Kidney epithelial cell (primary cell): ENCODE measurements around the gene C10orf90. TPM values are rescaled to one million over a fixed set of nuclear protein-coding genes. Genes with fewer than 3 reads are reported as not detected.

Source experiments
- DNase-seq: peaks from one replicate; pipeline ENCODE4 v3.0.0-alpha.2; 2010; ENCODE audit warnings: low read depth
- H3K27me3 ChIP-seq: 2 replicates; pipeline ENCODE4 v1.6.0; 2011; ENCODE audit warnings: low read length; ENCODE audit not compliant: control insufficient read depth, insufficient read depth
- H3K36me3 ChIP-seq: 2 replicates; pipeline ENCODE4 v1.5.1; 2011; ENCODE audit warnings: low read length; ENCODE audit not compliant: control insufficient read depth, insufficient read depth
- H3K4me3 ChIP-seq: 2 replicates; pipeline ENCODE4 v1.5.1; 2011; ENCODE audit warnings: low read depth, mild to moderate bottlenecking, control low read depth, low read length
- total RNA-seq: library from RNA; depleted of rRNA; stranded (reverse); fragments of >200 nt; gene quantifications from 2 replicates; pipeline ENCODE4 v1.2.3, GENCODE V29; 2015
- TF ChIP-seq, protein P1 (sequence below): IDR thresholded peaks from 2 replicates; pipeline ENCODE4 v1.5.1; 2011; ENCODE audit warnings: mild to moderate bottlenecking, moderate library complexity, low read length, control low read depth, inconsistent platforms; ENCODE audit not compliant: insufficient read depth, poor library complexity, severe bottlenecking

C10orf90 gene
- total RNA-seq, 1 donor from 2014 or later = not detected

DNA sequence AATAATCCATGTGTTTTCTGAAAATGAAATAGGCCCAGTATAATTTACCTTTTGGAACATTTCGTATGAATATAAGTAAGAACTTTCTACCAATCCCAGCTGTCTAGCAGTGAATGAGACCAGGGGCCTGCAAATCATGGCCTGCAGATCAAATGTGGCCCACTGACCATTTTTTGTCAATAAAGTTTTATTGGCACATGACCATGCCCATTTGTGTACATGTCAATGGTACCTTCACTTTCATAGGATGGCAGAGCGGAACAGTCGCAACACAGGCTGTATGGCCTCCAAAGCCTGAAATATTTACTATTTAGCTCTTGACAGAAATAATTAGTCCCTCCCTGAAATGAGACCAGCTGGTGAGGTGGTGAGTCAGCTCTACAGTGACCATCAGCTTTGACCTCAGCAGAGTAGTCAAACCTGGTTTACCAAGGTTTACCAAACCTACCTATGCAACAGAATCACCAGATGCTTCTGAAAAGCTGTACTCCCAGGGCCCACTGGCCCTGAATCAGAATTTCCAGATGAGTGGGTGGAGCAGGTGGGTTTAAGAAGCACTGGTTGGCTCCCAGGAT is 13.8 kb upstream of the C10orf90 start:
- TF ChIP-seq, protein P1, sequence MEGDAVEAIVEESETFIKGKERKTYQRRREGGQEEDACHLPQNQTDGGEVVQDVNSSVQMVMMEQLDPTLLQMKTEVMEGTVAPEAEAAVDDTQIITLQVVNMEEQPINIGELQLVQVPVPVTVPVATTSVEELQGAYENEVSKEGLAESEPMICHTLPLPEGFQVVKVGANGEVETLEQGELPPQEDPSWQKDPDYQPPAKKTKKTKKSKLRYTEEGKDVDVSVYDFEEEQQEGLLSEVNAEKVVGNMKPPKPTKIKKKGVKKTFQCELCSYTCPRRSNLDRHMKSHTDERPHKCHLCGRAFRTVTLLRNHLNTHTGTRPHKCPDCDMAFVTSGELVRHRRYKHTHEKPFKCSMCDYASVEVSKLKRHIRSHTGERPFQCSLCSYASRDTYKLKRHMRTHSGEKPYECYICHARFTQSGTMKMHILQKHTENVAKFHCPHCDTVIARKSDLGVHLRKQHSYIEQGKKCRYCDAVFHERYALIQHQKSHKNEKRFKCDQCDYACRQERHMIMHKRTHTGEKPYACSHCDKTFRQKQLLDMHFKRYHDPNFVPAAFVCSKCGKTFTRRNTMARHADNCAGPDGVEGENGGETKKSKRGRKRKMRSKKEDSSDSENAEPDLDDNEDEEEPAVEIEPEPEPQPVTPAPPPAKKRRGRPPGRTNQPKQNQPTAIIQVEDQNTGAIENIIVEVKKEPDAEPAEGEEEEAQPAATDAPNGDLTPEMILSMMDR = no peak
- no peaks in the 10 kb centered on the region for H3K27me3 ChIP-seq
- DNase-seq = no peak
- H3K4me3 ChIP-seq = no peak overlapping the region
- H3K36me3 ChIP-seq = no peaks in the 10 kb centered on the region

DNA sequence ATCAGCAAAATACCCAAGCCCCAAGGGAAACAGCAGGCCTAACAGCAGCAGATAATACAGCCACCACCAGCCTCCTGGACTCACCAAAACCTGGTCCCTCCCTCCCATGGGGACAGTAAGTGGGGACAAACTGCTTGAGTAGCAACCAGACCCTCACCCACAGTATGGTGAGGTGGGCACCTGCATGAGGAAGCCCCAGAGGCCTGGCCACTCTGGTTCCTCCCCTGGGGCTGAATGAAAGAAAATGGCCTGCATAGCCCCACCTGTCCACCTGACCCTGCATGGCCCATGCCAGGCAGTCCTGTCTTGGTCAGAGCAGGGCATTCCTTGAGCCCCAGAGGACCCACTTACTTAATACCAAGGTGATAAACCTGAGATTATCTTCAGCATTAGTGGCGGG is 13.0 kb upstream of the C10orf90 start:
- Histone ChIP-seq H3K27me3 (no peaks in the 10 kb centered on the region), H3K36me3 (no peaks in the 10 kb centered on the region)
- TF ChIP-seq, protein P1 = no peak

DNA sequence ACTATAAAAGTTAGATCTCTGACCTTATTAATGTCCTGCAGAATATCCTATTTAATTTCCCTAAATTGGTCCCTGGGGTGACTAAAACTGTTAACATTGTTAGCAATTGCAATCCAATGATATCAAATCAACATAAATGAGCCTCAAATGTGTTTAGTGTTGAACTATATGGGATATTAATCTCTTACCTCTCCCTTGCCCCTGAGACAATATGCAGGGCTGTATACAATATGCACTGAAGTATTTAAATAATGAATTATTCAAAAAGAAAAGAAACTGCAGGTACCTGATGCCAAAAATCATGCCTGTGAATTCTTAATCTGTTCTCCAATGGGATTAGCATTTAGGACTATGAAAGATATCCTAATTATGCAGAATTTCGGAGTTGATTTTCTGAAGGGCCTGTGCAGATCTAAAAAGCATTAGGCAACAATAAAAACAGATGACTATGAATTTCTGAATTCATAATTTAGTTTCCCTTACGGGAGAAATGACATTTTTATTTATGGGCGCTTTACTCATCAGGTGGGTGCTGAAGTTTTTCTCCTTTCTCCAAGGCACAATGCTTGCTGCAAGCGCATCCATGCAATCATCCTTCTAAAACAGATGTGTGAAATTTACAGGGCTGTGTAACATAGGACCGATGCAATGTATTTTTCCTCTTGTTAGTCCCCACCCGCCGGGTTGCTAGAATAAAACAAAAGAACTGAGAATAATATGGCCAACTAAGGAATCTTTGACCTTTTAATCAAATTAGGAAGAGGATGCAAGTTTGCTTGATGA is 5.4 kb upstream of the C10orf90 start:
- TF ChIP-seq, protein P1 = no peak
- Histone ChIP-seq H3K4me3 (no peak overlapping the region), H3K36me3 (no peaks in the 10 kb centered on the region)

More for the DNA sequence above, 13.0 kb upstream of the C10orf90 start:
- DNase-seq = no peak
- no peak overlapping the region for H3K4me3 ChIP-seq

DNA sequence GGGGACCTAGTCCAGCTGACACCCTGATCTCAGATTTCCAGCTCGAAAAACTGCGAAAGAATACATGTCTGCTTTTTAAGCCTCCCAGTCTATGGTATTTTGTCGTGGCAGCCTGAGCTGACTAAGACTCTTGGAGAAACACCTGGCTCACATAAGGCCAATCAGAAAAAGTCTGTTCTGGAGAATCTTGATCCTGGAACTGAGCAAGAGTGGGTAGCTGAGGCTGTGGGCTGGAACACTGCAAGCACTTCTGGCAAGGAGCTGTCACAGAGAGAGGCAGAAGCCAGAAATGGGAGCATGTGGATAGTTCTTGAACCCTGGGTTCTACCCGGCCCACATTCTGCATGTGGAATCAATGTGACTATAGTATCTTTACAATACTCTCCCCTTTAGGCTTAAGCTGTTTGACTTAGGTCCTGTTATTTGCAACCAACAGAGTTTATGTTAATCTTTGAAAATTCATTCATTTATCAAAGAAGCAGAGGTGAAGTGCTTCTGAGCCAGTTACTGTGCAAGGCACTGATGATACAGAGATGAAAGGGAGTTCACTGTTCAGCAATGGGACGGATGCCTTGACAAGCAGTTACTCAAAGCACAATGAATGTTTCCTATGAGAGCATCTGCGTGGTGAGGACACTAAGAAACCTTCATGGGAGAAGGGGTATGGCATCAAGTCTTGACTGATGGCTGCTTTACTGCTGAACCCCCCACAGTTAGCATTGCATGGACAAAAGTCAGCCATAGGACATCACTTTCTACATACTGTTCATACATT is 4.4 kb upstream of the C10orf90 start:
- TF ChIP-seq, protein P1 = no peak
- H3K4me3 ChIP-seq = no peak overlapping the region
- no peak for DNase-seq

More for the DNA sequence above, 5.4 kb upstream of the C10orf90 start:
- no peaks in the 10 kb centered on the region for H3K27me3 ChIP-seq
- no peak for DNase-seq

DNA sequence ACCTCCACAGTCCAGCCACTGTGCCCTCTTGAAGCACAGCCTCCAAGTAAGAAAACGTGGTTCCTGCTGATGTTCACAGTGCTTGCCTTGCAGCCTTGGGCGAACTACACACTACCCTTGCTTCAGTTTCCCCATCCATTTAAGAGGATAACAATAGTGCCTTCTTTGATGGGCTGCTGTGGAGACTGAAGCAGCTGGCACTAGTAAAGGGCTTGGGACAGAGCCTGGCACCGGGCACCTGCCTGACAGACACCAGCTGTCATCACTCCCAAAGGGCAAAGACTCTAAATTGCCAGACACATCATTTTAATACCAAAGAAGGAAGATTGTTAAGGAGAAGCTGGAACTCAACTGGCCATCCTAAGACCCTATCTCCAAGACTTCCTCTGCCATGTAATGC is 3.1 kb upstream of the C10orf90 start:
- no peaks in the 10 kb centered on the region for H3K27me3 ChIP-seq
- TF ChIP-seq, protein P1 = no peak
- no peak for DNase-seq
- H3K36me3 ChIP-seq = no peaks in the 10 kb centered on the region
- no peak overlapping the region for H3K4me3 ChIP-seq

More for the DNA sequence above, 4.4 kb upstream of the C10orf90 start:
- H3K36me3 ChIP-seq = no peaks in the 10 kb centered on the region
- no peaks in the 10 kb centered on the region for H3K27me3 ChIP-seq
